C1 segment of cervical spinal cord (tissue), 14 donors: Measurements from ENCODE around the gene MCC.

ENCODE experiments used
- DNase-seq, 14 donors: peaks; one replicate each; lab custom pipeline; 2025; lab: John Stamatoyannopoulos, UW

MCC gene

GRCh38 chr5:113224605-113225065 is 263.6 kb downstream of the MCC start:
- no peak for DNase-seq

GRCh38 chr5:113223831-113224604 is 264.2 kb downstream of the MCC start:
- no peak for DNase-seq

GRCh38 chr5:113223315-113223714 is 264.9 kb downstream of the MCC start:
- DNase-seq = no peak

- DNase-seq = no peak
Observed at GRCh38 chr5:113221294-113222176, 266.7 kb downstream of the MCC start.

GRCh38 chr5:113219695-113220094 is 268.6 kb downstream of the MCC start:
- no peak for DNase-seq

- DNase-seq = no peak
Observed at GRCh38 chr5:113218906-113219517, 269.2 kb downstream of the MCC start.

GRCh38 chr5:113218200-113218599 is 270.1 kb downstream of the MCC start:
- no peak for DNase-seq

- DNase-seq = no peak
Observed at GRCh38 chr5:113217619-113218184, 270.6 kb downstream of the MCC start.

GRCh38 chr5:113216545-113216944 is 271.7 kb downstream of the MCC start:
- no peak for DNase-seq

- no peak for DNase-seq
Observed at GRCh38 chr5:113215401-113216060, 272.7 kb downstream of the MCC start.

- no peak for DNase-seq
Observed at GRCh38 chr5:113214606-113215323, 273.5 kb downstream of the MCC start.

- peak in 7 of 14 donors; percentile 10 to 50 (median 25) for DNase-seq
Observed at GRCh38 chr5:113213551-113214425, 274.5 kb downstream of the MCC start.

GRCh38 chr5:113212244-113212920 is 275.9 kb downstream of the MCC start:
- DNase-seq = peak in 4 of 14 donors; percentile 12 to 36 (median 14)

GRCh38 chr5:113209498-113209897 is 278.8 kb downstream of the MCC start:
- no peak for DNase-seq

GRCh38 chr5:113205807-113206206 is 282.4 kb downstream of the MCC start:
- DNase-seq = peak in 6 of 14 donors; percentile 9 to 24 (median 14)

GRCh38 chr5:113205323-113205722 is 282.9 kb downstream of the MCC start:
- DNase-seq = no peak

- peak in 6 of 14 donors; percentile 11 to 52 (median 27) for DNase-seq
Observed at GRCh38 chr5:113204525-113205161, 283.6 kb downstream of the MCC start.

GRCh38 chr5:113203916-113204315 is 284.3 kb downstream of the MCC start:
- no peak for DNase-seq
